ENCODE data around the gene PSMG3.
"Not testable (repeated sequence)": the region's sequence is repeated elsewhere in the genome, so short reads cannot be mapped to it uniquely, and the experiment has no call there.

The PSMG3 gene

GRCh38 chr7:1534330-1535099 lies 35.3 kb downstream of the PSMG3 start:
- DNase-seq (ENCODE audit: low read depth in 2 of 2): no peak

DNA sequence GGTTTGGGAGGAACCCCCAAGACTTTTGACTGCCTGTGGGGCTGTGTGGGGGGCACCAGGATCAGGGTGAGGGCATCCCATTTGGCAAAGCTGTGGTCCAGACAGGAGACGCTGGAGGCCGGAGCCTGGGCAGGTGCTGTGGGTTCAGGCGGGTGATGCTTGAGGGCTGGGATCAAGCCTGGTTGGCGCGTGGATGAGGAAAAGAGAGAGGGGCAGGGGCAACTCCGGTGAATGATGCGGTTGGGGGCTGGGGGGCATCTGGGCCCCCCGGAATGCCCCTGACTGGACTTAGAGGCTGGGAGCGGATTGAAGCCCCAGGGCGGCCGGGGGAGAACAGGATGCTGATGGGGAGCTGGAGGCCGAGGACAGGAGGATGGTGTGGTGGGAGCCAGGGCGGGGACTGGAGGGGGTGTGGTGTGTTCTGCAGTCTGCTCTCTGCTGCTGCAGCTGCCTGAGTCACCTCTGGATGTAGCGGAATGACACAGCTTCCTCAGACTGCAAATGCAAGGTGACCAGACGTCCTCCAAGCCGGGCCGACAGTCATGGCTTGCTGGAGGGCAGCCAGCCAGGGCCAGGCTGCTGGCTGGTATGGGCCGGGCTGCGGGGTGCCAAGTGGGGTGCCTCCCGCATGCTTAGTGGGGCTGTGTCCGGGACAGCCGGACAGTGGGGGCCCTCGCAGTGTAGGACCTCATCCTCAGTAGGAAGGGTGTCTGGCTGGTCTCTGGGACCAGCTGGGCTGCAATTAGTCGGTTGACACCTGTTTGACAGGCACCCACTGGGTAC lies 36.1 kb downstream of the PSMG3 start:
- DNase-seq (ENCODE audit: low read depth in 2 of 2): no peak

DNA sequence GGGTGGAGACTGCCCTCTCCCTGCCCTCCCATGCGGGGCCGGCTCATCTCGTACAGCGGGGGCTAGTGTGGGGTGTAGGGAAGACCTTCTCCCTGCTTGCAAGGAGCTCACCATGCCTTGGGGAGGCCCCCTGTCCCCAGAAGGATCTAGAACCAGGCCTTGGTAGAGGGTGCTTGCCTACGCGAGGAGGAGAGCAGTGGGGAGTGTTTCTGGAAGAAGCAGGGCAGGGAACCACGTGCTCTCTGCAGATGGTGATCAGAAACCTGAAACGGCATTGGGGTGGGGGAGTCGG lies 36.6 kb downstream of the PSMG3 start:
- DNase-seq (ENCODE audit: low read depth in 2 of 2): no peak

DNA sequence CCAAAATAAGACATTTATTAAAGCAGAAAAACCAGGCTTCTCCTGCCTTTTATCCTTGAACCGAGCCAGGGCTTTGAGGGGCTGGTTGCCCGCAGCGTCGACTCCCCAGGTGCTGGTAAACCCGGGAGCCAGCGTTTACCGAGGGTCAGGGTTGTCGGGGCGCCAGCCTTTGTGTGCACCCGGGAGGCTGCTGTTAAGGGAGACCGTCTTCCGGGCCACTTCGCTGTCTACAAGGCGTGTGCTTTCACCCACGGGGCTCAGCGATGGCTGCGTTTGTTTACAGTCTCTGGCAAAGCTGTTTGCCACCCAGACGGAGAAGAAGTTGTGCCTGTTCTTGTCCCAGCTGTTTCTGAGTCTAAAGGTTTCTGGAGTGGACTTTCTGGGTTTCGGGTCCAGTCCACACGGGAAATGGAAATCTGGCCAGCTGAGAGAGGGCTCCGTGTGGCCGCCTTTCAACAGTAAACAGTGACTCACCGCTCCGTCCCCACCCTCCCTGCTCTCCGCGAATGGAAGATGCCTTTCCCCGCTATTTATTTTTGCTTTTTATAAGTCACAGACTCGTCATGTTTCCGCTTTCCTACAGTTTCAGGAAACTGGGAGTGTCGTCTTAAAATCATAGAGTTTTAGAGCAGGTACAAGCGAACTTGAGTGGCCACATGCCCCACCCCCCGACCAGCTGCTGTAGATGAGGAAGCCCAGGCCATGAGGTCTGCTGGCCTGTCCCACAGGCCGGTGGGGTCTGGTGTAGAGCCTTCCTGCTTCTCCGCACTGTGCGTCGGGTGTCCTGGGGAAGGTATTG lies 37.2 kb downstream of the PSMG3 start:
- peak in 1 of 2 donors; percentile 25 for DNase-seq (ENCODE audit: low read depth in 2 of 2)

DNA sequence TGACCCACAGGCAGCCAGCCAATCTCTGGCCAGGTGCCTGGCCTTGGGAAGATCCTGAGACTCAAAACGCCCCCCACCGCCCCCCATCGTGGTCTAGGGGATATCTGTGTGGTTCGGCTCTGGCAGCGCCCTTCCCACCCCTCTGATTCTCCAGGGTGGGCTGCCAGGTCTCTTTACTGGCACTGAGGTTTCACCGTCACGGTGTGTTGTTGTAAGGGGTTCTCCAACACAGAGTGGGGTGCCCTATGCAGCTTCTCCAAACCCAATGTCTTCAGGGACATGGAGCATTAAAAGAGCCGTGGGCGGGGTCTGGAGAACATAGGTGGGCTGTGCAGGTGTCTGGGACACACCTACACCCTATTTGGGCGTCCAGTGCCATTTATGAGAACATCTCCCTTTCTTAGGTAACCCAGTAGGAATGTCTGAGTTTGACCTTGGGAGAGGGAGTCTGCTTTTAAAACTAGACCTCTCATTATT lies 37.8 kb downstream of the PSMG3 start:
- DNase-seq (ENCODE audit: low read depth in 2 of 2): no peak

- DNase-seq (ENCODE audit: low read depth in 2 of 2): no peak
Measured at GRCh38 chr7:1531263-1531978, 38.4 kb downstream of the PSMG3 start.

DNA sequence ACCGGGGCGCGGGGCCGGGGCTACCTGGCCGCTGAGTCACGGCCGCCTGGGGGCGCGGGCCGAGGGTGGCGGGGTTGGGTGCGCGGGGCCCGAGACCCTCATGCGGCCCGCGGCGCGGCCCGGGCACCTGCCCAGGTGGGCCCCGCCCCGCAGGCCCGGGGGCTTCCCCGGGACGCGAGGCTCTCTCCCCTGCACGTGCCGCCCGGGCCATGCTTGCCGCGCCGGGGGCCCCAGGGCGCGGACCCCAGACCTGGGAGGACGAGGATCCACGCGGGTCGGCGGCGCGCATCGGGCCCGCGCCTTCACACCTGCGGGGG lies 38.9 kb downstream of the PSMG3 start:
- no peak for DNase-seq (ENCODE audit: low read depth in 2 of 2)

DNA sequence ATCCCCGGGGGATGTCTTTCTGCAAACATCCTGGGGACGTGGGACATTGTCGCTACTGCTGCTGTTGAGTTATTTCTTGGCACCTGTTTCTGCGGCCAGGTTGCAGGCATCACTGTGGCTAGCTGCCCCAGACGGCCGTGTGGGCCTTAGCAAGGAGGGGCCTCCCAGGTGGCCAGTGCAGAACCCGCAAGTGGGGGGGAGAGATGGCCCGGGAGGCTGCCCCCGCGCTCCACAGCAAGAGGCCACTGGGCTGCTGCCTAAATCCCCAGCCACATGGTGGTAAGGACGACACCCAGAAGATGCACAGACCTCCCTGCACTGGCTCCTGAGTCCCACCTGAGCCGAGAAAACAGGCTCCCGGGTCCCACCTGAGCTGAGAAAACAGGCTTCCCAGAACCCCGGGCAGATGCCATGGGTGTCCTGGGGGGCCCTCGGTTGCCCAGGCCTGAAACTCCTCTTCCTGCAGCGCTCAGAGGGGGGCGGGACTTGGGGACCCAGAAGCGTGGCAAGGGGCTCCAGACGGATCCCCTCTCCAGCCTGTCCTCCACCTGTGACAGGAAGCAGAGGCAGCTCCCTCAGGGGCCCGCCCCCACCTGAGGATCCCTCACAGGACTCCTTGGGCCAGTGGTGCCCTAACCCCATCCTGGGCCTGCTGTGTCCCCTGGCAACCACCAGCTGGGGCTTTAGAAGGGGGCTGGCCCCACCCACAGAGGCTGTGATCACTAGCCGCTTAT lies 40.3 kb downstream of the PSMG3 start:
- no peak for DNase-seq (ENCODE audit: low read depth in 2 of 2)

- no peak for DNase-seq (ENCODE audit: low read depth in 2 of 2)
Measured at GRCh38 chr7:1526271-1526754, 43.5 kb downstream of the PSMG3 start.

DNA sequence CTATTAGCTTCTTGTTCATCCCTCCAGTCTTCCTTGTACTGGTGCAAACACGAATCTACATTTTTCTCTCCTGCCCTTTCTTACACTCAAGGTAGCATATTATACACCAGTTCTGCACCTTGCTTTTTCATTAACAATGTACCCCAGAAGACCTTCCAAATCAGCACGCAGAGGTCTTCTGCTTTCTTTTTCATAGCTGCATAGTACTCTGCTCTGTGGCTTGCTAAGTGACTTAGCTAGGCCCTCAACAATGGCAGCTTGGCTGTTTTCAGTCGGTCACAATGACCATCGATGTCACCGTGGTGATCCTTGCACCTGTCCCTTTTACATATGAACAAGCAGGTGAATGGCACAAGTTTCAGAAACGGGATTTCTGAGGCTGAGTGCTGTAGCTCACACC lies 44.4 kb downstream of the PSMG3 start:
- no peak for DNase-seq (ENCODE audit: low read depth in 2 of 2)

DNA sequence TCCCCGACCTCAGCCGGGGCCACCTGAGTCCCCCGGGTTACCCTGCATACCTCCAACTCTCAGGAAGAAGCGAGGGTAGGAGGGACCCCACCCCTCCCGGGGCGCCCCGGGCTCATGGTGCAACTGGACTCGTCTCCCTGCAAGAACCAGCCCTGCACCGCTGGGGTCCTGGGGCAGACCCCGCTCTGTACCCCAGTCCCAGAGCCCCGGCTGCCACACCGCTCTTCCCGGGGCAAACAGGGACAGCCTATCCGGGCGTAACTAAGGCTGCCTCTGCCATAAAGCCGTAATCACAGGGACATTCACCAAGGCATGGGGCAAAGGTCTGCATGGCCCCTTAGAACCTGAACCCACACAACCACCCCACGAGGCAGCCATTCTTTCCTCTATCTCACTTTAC lies 46.0 kb downstream of the PSMG3 start:
- DNase-seq (ENCODE audit: low read depth in 2 of 2): no peak

DNA sequence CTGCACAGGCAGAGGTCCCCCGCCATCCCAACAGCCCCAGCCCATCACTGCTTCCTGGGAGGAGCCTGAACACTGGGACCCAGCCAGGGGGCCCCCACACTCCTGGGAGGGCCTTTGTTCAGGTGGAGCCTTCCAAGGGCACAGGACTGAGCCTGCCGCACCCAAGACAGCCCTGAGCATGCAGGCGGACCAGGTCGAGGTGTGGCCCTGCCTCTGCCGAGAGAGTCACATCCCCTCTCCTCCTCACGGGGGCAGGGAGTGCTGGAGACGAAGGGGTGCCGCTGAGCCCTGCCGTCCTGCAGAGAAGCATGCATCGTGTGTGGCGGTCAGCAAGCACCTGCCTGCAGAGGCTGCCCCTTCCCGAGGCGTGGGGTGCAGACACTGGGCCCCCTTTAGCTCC lies 46.6 kb downstream of the PSMG3 start:
- no peak for DNase-seq (ENCODE audit: low read depth in 2 of 2)

GRCh38 chr7:1521456-1521855 lies 48.4 kb downstream of the PSMG3 start:
- DNase-seq (ENCODE audit: low read depth in 2 of 2): no peak

DNA sequence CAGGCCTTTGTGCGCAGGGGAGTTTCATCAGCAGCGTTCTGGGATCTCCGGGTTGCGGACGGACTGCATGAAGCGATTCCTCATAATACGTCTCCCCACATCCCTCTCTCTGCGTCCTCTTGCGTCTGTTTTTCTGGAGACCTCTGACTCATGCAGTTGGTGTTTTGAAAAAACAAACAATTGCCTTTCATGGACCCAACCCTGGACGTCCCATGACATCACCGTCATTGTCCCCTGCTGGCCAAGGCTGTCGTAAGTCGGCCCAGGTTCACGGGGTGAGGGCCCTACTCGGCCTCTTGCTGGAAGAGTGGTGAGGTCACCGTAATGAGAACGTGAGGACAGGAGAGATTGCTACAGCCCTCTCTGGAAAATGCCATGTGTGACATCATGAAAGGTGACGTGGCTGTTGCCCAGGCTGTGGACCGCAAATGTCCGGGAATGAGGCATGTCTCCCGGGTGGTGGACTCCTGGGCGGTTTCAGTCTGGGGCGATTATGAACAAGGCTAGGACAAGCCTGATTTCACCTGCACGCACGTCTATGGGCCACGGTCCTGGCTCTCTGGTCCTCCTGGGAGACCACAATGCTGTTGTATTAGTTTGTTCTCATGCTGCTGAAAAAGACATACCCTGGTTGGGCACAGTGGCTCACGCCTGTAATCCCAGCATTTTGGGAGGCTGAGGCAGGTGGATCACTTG lies 49.1 kb downstream of the PSMG3 start:
- no peak for DNase-seq (ENCODE audit: low read depth in 2 of 2)

- DNase-seq (ENCODE audit: low read depth in 2 of 2): not testable (repeated sequence)
Measured at GRCh38 chr7:1519322-1519922, 50.4 kb downstream of the PSMG3 start.
